GM18505 (cell line): ENCODE measurements around the gene NTF3.

Experiments
- ATAC-seq: cut with Tn5 transposase; IDR thresholded peaks from one replicate; pipeline ENCODE4 v1.9.1; 2021; ENCODE audit not compliant: unreplicated experiment
- POLR2A ChIP-seq: IDR thresholded peaks from 4 replicates; pipeline ENCODE4 v1.6.1; 2011; ENCODE audit warnings: borderline replicate concordance; ENCODE audit not compliant: insufficient read depth, insufficient read length; ENCODE audit errors: extremely low read depth

The NTF3 gene

GRCh38 chr12:5509557-5509956 lies 77.6 kb downstream of the NTF3 start:
- no peak for TF ChIP-seq POLR2A
- no peak for ATAC-seq

- TF ChIP-seq POLR2A, result no peak
- ATAC-seq, result no peak
Measured at GRCh38 chr12:5510251-5510805, 78.4 kb downstream of the NTF3 start.

GRCh38 chr12:5511256-5511643 lies 79.3 kb downstream of the NTF3 start:
- ATAC-seq, result no peak

GRCh38 chr12:5511644-5512600 lies 80.0 kb downstream of the NTF3 start:
- TF ChIP-seq POLR2A, result no peak
- no peak for ATAC-seq

More at GRCh38 chr12:5511256-5511643, 79.3 kb downstream of the NTF3 start:
- TF ChIP-seq POLR2A, result no peak

- ATAC-seq, result no peak
- no peak for TF ChIP-seq POLR2A
Measured at GRCh38 chr12:5512601-5512970, 80.7 kb downstream of the NTF3 start.

- TF ChIP-seq POLR2A, result no peak
- ATAC-seq, result no peak
Measured at GRCh38 chr12:5513406-5513805, 81.5 kb downstream of the NTF3 start.

- ATAC-seq, result no peak
Measured at GRCh38 chr12:5514016-5514415, 82.1 kb downstream of the NTF3 start.

GRCh38 chr12:5514545-5514944 lies 82.6 kb downstream of the NTF3 start:
- ATAC-seq, result no peak
- TF ChIP-seq POLR2A, result no peak

More at GRCh38 chr12:5514016-5514415, 82.1 kb downstream of the NTF3 start:
- no peak for TF ChIP-seq POLR2A

GRCh38 chr12:5515458-5515857 lies 83.5 kb downstream of the NTF3 start:
- no peak for TF ChIP-seq POLR2A
- ATAC-seq, result no peak

- ATAC-seq, result no peak
- TF ChIP-seq POLR2A, result no peak
Measured at GRCh38 chr12:5516371-5517241, 84.7 kb downstream of the NTF3 start.

GRCh38 chr12:5518584-5519365 lies 86.9 kb downstream of the NTF3 start:
- TF ChIP-seq POLR2A, result no peak
- no peak for ATAC-seq

GRCh38 chr12:5520037-5520436 lies 88.1 kb downstream of the NTF3 start:
- no peak for TF ChIP-seq POLR2A
- no peak for ATAC-seq
